Epithelial cell of prostate (primary cell): ENCODE results near the gene RAMP2.

Source experiments
- DNase-seq: peaks from one replicate; pipeline ENCODE4 v3.0.0-alpha.2; 2011; ENCODE audit warnings: low read depth, low spot score
- H3K27ac ChIP-seq: fragments of 450-650 bp; 2 replicates; pipeline ENCODE4 v1.5.1; 2017; ENCODE audit warnings: mild to moderate bottlenecking

The RAMP2 gene

GRCh38 chr17:42784811-42785592, 24.0 kb downstream of the RAMP2 start:
- H3K27ac ChIP-seq: no peak overlapping the region

GRCh38 chr17:42787266-42787665, 26.2 kb downstream of the RAMP2 start:
- no peak for DNase-seq
- no peak overlapping the region for H3K27ac ChIP-seq

More at GRCh38 chr17:42784811-42785592, 24.0 kb downstream of the RAMP2 start:
- no peak for DNase-seq

- H3K27ac ChIP-seq: no peak overlapping the region
Measured at GRCh38 chr17:42791948-42792347, 30.9 kb downstream of the RAMP2 start.

GRCh38 chr17:42792545-42792944, 31.5 kb downstream of the RAMP2 start:
- DNase-seq: no peak
- no peak overlapping the region for H3K27ac ChIP-seq

More at GRCh38 chr17:42791948-42792347, 30.9 kb downstream of the RAMP2 start:
- no peak for DNase-seq

GRCh38 chr17:42795061-42795460, 34.0 kb downstream of the RAMP2 start:
- DNase-seq: no peak
- H3K27ac ChIP-seq: no peak overlapping the region

GRCh38 chr17:42795465-42795864, 34.4 kb downstream of the RAMP2 start:
- DNase-seq: no peak
- no peak overlapping the region for H3K27ac ChIP-seq

GRCh38 chr17:42796066-42796758, 35.2 kb downstream of the RAMP2 start:
- no peak overlapping the region for H3K27ac ChIP-seq
- no peak for DNase-seq

- no peak for DNase-seq
- H3K27ac ChIP-seq: peak overlapping the region; percentile 17
Measured at GRCh38 chr17:42797067-42798007, 36.3 kb downstream of the RAMP2 start.

- peak overlapping the region; percentile 17 for H3K27ac ChIP-seq
- no peak for DNase-seq
Measured at GRCh38 chr17:42798011-42798382, 37.0 kb downstream of the RAMP2 start.

- H3K27ac ChIP-seq: peak within 1 kb of the TSS; percentile 17
- no peak for DNase-seq
Measured at GRCh38 chr17:42798383-42799380, 37.7 kb downstream of the RAMP2 start, which contains the start of the genes CNTD1 and COA3. Gene CNTD1 (plus strand): TSS chr17:42798861. CDS start chr17:42799068, 207 bp downstream. Gene COA3 (minus strand): TSS chr17:42798704. CDS start chr17:42798681, 23 bp downstream.

GRCh38 chr17:42803074-42803883, 42.3 kb downstream of the RAMP2 start:
- no peak for DNase-seq
- no peak overlapping the region for H3K27ac ChIP-seq

- H3K27ac ChIP-seq: no peak overlapping the region
- DNase-seq: no peak
Measured at GRCh38 chr17:42804918-42805367, 43.9 kb downstream of the RAMP2 start.

GRCh38 chr17:42806249-42806648, 45.2 kb downstream of the RAMP2 start:
- no peak for DNase-seq
- H3K27ac ChIP-seq: no peak overlapping the region

GRCh38 chr17:42809250-42809649, 48.2 kb downstream of the RAMP2 start:
- DNase-seq: no peak
- no peak overlapping the region for H3K27ac ChIP-seq
